Measurements from ENCODE around the gene HDDC3. TPM values are rescaled to one million over a fixed set of nuclear protein-coding genes. Genes with fewer than 3 reads are reported as not detected.
"Not testable (repeated sequence)": the region's sequence is repeated elsewhere in the genome, so short reads cannot be mapped to it uniquely, and the experiment has no call there.

The HDDC3 gene
- total RNA-seq, 2 donors from 2014 or later = 17.3 to 17.5 TPM

DNA sequence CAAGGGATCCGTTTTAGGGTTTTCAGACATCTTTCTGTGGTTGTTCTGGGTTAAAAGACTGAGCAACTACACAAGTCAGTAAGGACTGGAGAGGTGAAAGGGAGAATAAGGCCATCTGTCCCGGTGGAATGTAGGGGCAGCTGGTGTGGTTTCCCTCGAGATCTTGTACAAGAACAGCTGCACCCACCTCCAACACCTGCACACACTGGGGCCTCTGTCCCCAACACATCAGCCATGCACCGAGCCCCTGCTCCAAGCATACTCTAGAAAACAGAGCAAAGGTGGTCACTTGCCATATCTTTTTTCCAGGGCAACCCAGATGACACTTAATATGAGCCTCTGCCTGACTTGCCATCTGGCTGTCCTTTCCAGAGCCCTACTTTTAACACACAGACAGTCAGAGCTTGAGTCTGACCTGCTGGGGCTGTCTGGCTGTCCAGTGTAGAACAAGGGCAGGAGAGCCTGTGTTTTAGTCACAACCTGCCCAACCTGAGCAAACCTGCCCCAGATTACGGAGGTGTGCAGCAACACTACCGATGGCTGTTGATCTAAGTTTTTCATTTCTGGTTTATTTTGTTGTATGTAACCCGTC, 17.0 kb downstream of the HDDC3 start:
- no peak for ATAC-seq
- intact Hi-C loops (cut with DNase I, micrococcal nuclease) = no loop called here
- DNase-seq = no peak

DNA sequence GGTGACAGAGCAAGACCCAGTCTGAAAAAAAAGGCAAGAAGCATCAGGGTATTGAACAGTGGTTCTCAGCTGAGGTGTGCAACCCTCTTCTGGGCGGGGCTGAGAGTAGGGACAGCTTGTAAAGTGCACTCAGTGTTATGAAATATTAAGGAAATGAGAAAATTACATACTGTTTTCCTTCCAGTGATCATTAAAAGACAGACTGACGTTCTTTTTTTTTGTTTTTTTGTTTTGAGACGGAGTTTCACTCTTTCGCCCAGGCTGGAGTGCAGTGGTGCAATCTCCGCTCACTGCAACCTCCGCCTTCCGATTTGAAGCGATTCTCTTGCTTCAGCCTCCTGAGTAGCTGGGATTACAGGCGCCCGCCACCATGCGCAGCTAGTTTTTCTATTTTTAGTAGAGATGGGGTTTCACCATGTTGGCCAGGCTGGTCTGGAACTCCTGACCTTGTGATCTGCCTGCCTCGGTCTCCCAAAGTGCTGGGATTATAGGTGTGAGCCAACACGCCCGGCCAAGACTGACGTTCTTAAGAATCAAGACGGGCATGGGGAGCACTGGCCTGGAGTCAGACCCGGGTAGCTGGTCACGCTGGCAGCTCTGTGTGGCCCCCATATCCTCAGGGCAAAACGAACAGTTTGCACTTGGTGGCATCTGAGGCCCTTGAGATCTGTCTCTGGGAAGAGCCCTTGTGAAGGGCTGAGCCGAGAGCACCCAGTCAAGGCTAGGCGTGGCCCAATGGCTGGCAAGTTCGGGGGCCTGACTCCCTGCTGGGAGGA, 17.9 kb downstream of the HDDC3 start:
- no peak for ATAC-seq
- intact Hi-C loops (cut with DNase I, micrococcal nuclease) = no loop called here
- DNase-seq = no peak

DNA sequence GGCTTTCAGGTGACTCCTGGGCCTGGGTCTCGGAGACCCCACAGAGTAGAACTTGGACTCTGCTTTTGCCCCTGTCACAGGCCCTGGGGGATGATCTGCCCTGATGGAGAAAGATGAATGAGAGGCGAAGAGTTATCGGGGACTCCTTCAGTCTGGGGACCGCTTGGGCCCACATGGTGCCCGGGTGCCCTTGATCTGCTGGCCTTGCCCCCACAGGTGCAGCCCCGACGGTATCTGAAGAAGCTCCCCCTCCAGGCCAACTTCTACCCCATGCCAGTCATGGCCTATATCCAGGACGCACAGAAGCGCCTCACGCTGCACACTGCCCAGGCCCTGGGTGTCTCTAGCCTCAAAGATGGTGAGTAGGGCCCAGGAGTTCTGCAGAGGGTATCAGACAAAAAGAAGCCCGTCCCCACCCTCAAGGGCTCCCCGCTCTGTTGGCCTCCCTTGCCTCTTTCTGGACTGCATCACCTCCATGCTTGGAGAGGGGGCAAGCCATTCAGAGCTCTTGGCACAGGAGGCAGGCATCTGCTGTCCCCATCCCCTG, 18.9 kb downstream of the HDDC3 start:
- no peak for DNase-seq

DNA sequence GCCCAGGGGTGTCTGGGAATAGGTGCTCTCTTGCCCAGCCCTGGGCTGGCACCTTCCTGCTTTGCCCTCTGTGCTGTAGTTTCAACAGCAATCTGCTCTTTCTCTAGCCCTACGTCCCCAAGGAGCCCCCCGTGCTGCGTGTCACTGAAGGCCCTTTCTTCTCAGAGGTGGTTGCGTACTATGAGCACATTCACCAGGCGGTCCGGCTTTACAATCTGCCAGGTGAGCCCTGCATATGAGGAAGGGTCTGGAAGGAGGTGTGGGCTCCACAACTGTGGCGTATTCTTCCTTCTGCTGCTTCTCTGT, 19.6 kb downstream of the HDDC3 start:
- intact Hi-C loops (cut with DNase I, micrococcal nuclease) = no loop called here
- ATAC-seq = no peak
- no peak for DNase-seq

More for the DNA sequence above, 18.9 kb downstream of the HDDC3 start:
- intact Hi-C loops (cut with DNase I, micrococcal nuclease) = no loop called here
- ATAC-seq = no peak

DNA sequence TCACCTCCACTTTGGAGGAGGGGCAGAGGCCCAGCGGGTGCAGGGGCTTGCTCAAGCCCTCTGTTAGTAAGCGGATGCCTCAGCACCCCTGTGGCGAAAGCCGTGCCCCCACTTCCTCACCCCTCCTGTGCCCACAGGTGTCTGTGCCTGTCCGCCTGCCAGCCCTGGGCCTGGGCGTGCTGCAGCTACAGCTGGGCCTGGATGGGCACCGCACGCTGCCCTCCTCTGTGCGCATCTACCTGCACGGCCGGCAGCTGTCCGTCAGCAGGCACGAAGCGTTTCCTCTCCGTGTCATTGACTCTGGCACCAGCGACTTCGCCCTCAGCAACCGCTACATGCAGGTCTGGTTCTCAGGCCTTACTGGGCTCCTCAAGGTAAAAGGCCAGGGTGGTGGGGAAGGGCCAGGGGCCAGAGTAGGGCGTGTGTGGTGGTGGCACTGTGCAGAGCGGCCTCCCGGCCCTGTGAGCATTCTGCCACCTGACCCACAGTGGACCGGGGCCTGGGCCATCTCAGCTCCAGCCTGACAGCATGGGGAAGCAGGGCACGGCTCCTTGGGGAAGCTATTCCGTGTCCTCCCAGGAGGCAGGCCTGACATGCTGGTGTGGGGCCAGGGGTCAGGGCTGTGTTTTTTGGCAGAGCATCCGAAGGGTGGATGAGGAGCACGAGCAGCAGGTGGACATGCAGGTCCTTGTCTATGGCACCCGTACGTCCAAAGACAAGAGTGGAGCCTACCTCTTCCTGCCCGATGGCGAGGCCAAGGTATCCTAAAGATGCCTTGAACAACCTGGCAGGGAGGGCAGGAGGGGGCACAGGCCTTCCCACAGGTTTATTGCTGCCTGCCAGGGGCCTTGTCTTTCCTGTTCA, 20.2 kb downstream of the HDDC3 start:
- no peak for ATAC-seq
- intact Hi-C loops (cut with DNase I, micrococcal nuclease) = no loop called here
- DNase-seq = no peak

DNA sequence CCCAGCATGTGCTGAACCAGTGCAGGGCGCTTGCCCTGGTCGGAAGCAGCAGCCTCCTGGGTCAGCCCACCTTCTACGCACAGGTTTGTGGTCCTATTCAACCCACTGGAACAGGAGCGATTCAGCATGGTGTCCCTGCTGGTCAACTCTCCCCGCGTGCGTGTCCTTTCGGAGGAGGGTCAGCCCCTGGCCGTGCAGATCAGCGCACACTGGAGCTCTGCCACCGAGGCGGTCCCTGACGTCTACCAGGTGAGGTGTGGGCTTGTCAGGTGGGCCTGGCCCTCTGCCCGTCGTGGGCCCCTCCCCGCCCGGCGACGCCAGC, 21.1 kb downstream of the HDDC3 start:
- DNase-seq = no peak
- ATAC-seq = no peak
- intact Hi-C loops (cut with DNase I, micrococcal nuclease) = no loop called here

DNA sequence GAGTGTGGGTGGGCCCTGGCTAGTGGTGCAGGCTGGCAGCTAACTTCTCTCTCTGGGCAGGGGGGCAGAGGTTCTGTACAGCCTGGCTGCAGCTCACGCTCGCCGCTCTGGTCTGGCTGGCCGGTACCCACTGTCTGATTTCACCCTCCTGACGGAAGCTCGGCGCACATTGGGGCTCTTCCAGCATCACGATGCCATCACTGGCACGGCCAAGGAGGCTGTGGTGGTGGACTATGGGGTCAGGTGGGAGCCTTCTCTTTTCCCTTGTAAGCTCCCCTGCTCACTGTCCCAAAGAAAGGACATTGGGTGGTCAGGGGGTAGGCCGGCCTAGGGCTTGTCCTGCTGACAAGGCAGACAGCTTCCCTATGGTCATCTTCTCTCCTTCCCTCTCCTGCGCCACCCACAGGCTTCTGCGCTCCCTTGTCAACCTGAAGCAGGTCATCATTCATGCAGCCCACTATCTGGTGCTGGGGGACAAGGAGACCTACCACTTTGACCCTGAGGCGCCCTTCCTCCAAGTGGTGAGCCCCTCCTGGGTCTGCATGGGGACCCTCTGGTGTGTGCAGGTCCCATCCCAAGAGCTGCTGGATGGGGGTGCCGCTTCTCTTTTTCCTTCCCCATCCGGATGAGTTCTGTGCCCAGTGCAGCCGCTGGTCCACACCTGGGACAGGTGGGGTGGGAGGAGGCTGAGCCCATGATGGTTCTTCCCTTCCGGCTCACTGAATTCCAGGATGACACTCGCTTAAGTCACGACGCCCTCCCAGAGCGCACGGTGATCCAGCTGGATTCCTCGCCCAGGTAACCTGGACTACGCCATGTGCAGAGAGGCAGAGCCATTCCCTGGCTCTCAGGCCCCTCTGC, 21.7 kb downstream of the HDDC3 start:
- no peak for ATAC-seq

DNA sequence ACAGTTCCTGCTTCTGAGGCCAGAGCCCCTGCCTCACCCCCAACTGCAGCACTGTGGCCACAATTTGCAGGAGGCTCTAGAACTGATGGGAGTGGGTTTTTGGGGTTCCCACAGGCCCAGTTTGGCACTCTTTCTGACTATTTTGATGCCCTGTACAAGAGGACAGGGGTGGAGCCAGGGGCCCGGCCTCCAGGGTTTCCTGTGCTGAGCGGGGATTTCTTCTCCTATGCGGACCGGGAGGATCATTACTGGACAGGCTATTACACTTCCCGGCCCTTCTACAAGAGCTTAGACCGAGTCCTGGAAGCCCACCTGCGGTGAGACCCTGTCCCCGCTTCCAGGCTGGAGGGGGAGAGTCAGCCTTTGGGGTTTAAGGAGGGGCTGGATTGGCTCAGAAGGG, 22.4 kb downstream of the HDDC3 start:
- DNase-seq = no peak
- no peak for ATAC-seq
- intact Hi-C loops (cut with DNase I, micrococcal nuclease) = no loop called here

More for the DNA sequence above, 21.7 kb downstream of the HDDC3 start:
- no peak for DNase-seq
- intact Hi-C loops (cut with DNase I, micrococcal nuclease) = no loop called here

DNA sequence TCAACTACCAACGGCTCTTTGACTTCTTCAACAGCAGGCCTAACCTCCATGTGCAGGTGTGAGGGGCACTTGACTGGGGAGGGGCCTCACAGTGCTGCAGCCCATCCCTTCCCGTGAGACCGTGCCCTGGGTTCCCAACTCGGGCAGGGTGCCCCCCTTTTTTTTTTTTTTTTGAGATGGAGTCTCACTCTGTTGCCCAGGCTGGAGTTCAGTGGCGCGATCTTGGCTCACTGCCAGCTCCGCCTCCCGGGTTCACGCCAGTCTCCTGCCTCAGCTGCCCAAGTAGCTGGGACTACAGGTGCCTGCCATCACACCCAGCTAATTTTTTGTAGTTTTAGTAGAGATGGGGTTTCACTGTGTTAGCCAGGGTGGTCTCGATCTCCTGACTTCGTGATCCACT, 22.9 kb downstream of the HDDC3 start:
- ATAC-seq; intact Hi-C loops (cut with DNase I, micrococcal nuclease); DNase-seq: not testable (repeated sequence)

DNA sequence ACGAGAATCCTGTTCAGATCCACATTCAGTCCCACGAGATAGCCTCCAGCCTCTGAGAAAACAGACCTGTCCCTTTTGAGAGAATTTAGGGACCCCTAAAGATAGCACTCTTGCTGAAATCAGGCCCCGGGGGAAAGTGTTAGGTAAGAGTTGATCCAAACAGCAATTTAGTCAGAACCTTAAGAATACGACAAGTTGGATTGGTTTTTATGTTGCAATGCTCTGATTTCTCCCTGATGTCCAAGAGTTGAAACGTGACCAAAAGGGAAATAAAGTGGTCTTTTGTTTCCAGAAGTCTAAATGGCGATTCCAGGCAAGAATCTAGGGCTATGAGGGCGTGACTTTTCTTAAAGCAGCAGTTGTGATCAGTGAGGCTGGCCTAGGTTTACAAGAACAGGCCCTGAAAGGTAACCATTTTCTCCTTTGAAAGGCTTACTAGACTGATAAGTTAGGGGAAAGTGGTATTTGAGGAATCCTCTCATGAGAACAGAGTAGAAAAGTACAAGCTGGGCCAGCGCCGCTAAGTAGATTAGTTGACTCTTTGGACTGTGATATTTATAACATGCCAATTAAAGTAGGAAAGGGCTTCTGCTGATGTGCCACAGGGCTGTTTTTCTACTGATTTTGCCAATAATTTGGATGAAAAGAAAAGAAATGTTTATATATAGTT, 24.4 kb downstream of the HDDC3 start:
- DNase-seq (no peak), ATAC-seq (no peak)
- intact Hi-C loops (cut with DNase I, micrococcal nuclease) = no loop called here

DNA sequence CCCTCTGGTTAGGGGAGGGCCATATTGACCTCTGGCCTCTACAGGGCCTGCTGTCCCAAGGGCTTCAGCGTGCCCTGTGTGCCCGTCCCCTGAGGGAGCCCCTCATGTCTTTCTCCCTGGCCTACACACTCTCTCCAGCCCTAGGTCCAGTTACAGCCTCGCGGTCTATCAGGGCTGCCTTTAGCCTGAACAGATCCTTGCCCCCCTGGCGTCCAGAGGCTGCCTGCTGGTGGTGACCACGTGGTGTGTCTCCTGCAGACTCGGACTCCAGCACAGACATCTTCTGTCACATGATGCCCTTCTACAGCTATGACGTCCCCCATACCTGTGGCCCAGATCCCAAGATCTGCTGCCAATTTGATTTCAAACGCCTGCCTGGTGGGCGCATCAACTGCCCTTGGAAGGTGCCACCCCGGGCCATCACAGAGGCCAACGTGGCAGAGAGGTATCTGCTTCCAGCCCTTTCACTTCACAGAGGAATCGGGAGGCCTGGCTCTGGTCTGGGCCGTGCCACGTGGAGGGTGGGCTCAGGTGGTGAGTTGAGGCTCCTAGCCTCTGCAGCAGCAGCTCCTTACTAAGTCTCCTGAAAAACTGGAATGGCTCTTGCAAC, 25.2 kb downstream of the HDDC3 start:
- DNase-seq (no peak), ATAC-seq (no peak)
- intact Hi-C loops (cut with DNase I, micrococcal nuclease) = no loop called here

DNA sequence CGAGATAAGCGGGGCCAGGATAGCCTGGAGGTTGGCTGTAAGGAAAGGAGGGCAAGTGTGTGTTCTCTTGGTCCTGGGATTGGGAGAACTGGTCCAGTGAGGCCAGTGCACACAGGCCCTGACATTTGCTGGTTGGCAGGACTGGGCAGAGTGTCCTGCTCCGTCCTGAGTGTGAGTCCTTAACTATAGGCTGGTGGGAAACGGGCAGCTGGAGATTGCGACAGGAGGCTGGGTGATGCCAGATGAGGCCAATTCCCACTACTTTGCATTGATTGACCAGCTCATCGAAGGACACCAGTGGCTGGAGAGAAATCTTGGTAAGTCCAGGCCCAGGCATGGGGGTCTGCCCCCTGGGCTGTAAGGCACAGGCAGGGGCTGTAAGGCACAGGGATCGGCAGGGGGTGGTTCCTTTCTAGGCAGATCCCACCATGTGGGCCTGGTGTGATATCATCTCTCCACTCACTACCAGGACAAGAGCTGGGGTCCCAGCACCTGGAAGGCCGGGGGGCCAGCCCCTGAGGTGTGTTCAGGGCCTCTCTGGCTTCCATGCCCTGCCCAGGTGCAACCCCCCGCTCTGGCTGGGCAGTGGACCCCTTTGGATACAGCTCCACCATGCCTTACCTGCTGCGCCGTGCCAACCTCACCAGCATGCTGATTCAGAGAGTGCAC, 26.0 kb downstream of the HDDC3 start:
- DNase-seq (no peak), ATAC-seq (no peak)
- intact Hi-C loops (cut with DNase I, micrococcal nuclease) = no loop called here

DNA sequence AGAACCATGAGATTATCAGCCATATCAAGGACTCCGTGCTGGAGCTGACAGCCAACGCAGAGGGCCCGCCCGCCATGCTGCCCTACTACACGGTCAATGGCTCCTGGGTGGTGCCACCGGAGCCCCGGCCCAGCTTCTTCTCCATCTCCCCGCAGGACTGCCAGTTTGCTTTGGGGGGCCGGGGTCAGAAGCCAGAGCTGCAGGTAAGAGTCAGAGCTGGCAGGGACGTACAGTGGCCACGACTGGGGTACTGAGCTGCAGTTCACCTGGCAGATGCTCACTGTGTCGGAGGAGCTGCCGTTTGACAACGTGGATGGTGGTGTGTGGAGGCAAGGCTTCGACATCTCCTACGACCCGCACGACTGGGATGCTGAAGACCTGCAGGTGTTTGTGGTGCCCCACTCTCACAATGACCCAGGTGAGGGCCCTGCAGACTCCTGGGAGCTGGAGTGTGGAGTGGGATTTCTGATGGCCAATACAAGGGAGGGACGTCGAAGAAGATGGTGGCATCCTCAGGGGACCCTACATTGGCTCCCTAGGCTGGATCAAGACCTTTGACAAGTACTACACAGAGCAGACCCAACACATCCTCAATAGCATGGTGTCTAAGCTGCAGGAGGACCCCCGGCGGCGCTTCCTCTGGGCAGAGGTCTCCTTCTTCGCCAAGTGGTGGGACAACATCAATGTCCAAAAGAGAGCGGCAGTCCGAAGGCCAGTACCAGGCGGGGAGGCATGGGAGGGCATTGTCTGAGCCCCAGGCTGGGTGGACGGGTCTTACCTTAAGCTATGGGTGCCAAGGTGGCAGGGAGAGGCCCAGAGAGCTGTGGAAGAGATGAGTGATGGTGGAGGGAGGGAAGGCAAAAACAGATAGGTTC, 26.8 kb downstream of the HDDC3 start:
- intact Hi-C loops (cut with DNase I, micrococcal nuclease) = no loop called here
- ATAC-seq (no peak), DNase-seq (no peak)

DNA sequence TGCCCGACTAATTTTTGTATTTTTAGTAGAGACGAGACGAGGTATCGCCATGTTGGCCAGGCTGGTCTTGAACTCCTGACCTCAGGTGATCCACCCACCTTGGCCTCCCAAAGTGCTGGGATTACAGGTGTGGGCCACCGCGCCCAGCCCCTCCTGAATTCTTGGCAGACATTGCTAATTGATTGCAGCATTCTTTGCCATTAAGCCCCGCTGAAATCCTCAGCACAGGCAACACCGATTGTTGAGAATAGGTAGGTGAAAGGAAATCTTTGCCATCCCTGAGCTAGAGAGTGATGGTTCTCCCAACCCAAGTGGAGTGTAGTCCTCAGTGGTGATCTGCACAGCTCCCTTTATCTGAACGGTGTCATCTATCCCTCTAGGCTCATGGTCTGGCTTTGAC, 27.6 kb downstream of the HDDC3 start:
- intact Hi-C loops (cut with DNase I, micrococcal nuclease) = no loop called here

DNA sequence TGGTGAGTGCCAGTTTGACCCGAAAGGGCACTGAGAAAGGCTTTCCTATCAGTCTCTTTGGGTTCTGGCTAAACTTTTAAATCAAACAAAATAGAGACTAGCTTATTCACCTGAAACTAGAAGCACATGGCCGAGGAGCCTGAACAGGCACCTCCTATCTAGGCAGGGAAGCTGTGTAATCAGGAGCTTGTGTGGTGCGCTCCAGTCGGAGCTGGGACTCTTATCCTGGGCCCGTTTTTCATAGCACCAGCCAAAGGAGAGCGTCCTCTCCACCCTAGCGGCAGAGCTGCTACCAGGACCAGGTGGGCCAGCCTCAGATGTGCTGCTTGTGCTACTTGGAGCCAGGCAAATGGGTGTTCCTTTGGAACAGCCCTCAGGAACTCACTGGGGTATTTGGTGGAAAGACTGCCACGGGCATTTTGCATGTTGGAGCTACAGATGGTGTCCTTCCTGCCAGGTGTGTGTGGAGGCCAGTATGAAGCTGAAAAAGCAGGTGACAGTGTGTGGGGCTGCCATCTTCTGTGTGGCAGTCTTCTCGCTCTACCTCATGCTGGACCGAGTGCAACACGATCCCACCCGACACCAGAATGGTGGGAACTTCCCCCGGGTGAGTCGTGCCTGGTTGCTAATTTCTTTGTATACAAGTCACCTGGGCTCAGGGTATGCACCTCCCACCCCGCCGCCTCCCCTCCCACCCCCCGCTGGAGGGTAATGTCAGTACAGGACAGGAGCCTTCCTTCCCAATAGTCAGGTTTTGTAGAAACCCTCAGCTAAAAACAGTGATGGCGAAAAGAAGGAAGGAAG, 28.4 kb downstream of the HDDC3 start:
- ATAC-seq = peak; percentile 47
- peak in 1 of 2 donors; percentile 45 for DNase-seq
- intact Hi-C loops (cut with DNase I, micrococcal nuclease) = no loop called here

More for the DNA sequence above, 27.6 kb downstream of the HDDC3 start:
- DNase-seq (no peak), ATAC-seq (no peak)

Data from left colon (tissue), 2 donors.